Endodermal cell (in vitro differentiated cells): ENCODE measurements around the gene NELFCD. TPM values are rescaled to one million over a fixed set of nuclear protein-coding genes. Genes with fewer than 3 reads are reported as not detected.

Experiments
- DNase-seq: peaks from one replicate; pipeline ENCODE4 v3.0.0-alpha.2; 2017
- H3K27ac ChIP-seq: 2 replicates; pipeline ENCODE4 v1.5.1; 2013; ENCODE audit warnings: mild to moderate bottlenecking, low read depth, low read length, moderate library complexity
- H3K27me3 ChIP-seq: 2 replicates; pipeline ENCODE4 v1.6.1; 2013; ENCODE audit warnings: mild to moderate bottlenecking, low read length, moderate library complexity; ENCODE audit not compliant: insufficient read depth, control insufficient read depth, poor library complexity, severe bottlenecking
- H3K36me3 ChIP-seq: 2 replicates; pipeline ENCODE4 v1.7.0; 2013; ENCODE audit warnings: mild to moderate bottlenecking, low read length, moderate library complexity; ENCODE audit not compliant: control insufficient read depth, insufficient read depth
- H3K4me1 ChIP-seq: one replicate; pipeline ENCODE4 v1.7.0; 2013; ENCODE audit warnings: low read length; ENCODE audit not compliant: control insufficient read depth, insufficient read depth
- H3K4me3 ChIP-seq: 2 replicates; pipeline ENCODE4 v1.5.1; 2013; ENCODE audit warnings: mild to moderate bottlenecking, low read length, moderate library complexity
- H3K9ac ChIP-seq: 2 replicates; pipeline ENCODE4 v1.6.1; 2013; ENCODE audit warnings: mild to moderate bottlenecking, low read length, moderate library complexity; ENCODE audit not compliant: poor library complexity, severe bottlenecking; ENCODE audit errors: extremely low read depth
- H3K9me3 ChIP-seq: 2 replicates; pipeline ENCODE4 v1.6.1; 2013; ENCODE audit warnings: mild to moderate bottlenecking, low read length, moderate library complexity; ENCODE audit not compliant: control insufficient read depth
- H3K27ac Mint-ChIP-seq: 2 replicates; pipeline ENCODE4 v1.8.0; 2020; ENCODE audit warnings: mixed read lengths
- H3K27me3 Mint-ChIP-seq: 2 replicates; pipeline ENCODE4 v1.8.0; 2021; ENCODE audit warnings: mild to moderate bottlenecking, mixed read lengths; ENCODE audit not compliant: insufficient read depth
- H3K36me3 Mint-ChIP-seq: 2 replicates; pipeline ENCODE4 v1.8.0; 2020; ENCODE audit warnings: low read depth, mixed read lengths
- H3K4me1 Mint-ChIP-seq: 2 replicates; pipeline ENCODE4 v1.8.0; 2020; ENCODE audit warnings: mixed read lengths
- H3K4me3 Mint-ChIP-seq: 2 replicates; pipeline ENCODE4 v1.8.0; 2020; ENCODE audit warnings: mild to moderate bottlenecking, moderate library complexity, mixed read lengths
- H3K9me3 Mint-ChIP-seq: 2 replicates; pipeline ENCODE4 v1.8.0; 2020; ENCODE audit warnings: mild to moderate bottlenecking, mixed read lengths
- CTCF ChIP-seq: fragments of 200-600 bp; sonication (generic); conservative IDR thresholded peaks from 2 replicates; pipeline ENCODE4 v1.5.0; 2021; ENCODE audit warnings: antibody characterized with exemption, mild to moderate bottlenecking
- WGBS, 2 experiments: methylation state at CpG; one replicate each; pipeline versions ENCODE4 v1.1.5 to v1.1.7; 2013; ENCODE audit warnings: missing lambda C conversion rate in 2 of 2, mixed read lengths in 1 of 2; ENCODE audit not compliant: insufficient coverage in 1 of 2, insufficient read length in 1 of 2; 5-methylcytosine and 5-hydroxymethylcytosine counted together
- total RNA-seq, 2 donors: library from RNA; stranded (reverse); fragmentation: NEBNext Ultra II Directional in 1 of 2; extraction: Animal tissue kit (Norgen Biotek cat#: 25700) in 1 of 2; gene quantifications; 2 replicates in 1 of 2; 3 replicates in 1 of 2; pipeline ENCODE4 v1.2.1, GENCODE V29; 2021

NELFCD gene
- total RNA-seq, 2 donors from 2014 or later = 66.6 to 72.5 TPM

- Mint-ChIP-seq H3K27me3 (peaks cover 11% of the 10 kb centered on the region), H3K9me3 (no peaks in the 10 kb centered on the region), H3K4me3 (no peak overlapping the region), H3K36me3 (peaks cover 36% of the 10 kb centered on the region), H3K27ac (peak overlapping the region; percentile 26), H3K4me1 (peaks cover 2% of the 10 kb centered on the region)
- Histone ChIP-seq H3K27ac (no peak overlapping the region), H3K27me3 (peaks cover 13% of the 10 kb centered on the region), H3K4me1 (no peaks in the 10 kb centered on the region), H3K9ac (no peak overlapping the region), H3K36me3 (no peaks in the 10 kb centered on the region), H3K4me3 (no peak overlapping the region), H3K9me3 (no peaks in the 10 kb centered on the region)
- WGBS, 2 experiments = 93 to 94% methylated on average over 16 of the region's 16 CpGs
- no peak for DNase-seq
- no peak for TF ChIP-seq CTCF
Measured at GRCh38 chr20:59003836-59004492, 22.9 kb downstream of the NELFCD start.

GRCh38 chr20:59004493-59004762 lies 23.4 kb downstream of the NELFCD start:
- TF ChIP-seq CTCF = no peak
- Histone ChIP-seq H3K27me3 (peaks cover 16% of the 10 kb centered on the region), H3K4me3 (no peak overlapping the region), H3K9me3 (no peaks in the 10 kb centered on the region), H3K27ac (no peak overlapping the region), H3K36me3 (no peaks in the 10 kb centered on the region), H3K9ac (no peak overlapping the region), H3K4me1 (no peaks in the 10 kb centered on the region)
- no peak for DNase-seq
- no peak overlapping the region for H3K4me3 Mint-ChIP-seq
- H3K36me3 Mint-ChIP-seq = peaks cover 32% of the 10 kb centered on the region
- peak overlapping the region; percentile 26 for H3K27ac Mint-ChIP-seq
- WGBS, 2 experiments = 91 to 100% methylated on average over 1 to 4 of the region's 4 CpGs
- H3K9me3 Mint-ChIP-seq = no peaks in the 10 kb centered on the region
- H3K4me1 Mint-ChIP-seq = peaks cover 2% of the 10 kb centered on the region
- H3K27me3 Mint-ChIP-seq = peaks cover 12% of the 10 kb centered on the region

GRCh38 chr20:59004763-59005522 lies 23.9 kb downstream of the NELFCD start:
- Mint-ChIP-seq H3K27me3 (peaks cover 17% of the 10 kb centered on the region), H3K27ac (no peak overlapping the region), H3K36me3 (peaks cover 29% of the 10 kb centered on the region), H3K4me3 (no peak overlapping the region), H3K9me3 (no peaks in the 10 kb centered on the region), H3K4me1 (peaks cover 2% of the 10 kb centered on the region)
- DNase-seq = peak; percentile 29
- H3K9ac ChIP-seq = no peak overlapping the region
- no peaks in the 10 kb centered on the region for H3K4me1 ChIP-seq
- WGBS, 2 experiments = 94 to 95% methylated on average over 7 to 17 of the region's 17 CpGs
- H3K27ac ChIP-seq = no peak overlapping the region
- no peaks in the 10 kb centered on the region for H3K36me3 ChIP-seq
- no peak for TF ChIP-seq CTCF
- H3K27me3 ChIP-seq = peaks cover 16% of the 10 kb centered on the region
- no peaks in the 10 kb centered on the region for H3K9me3 ChIP-seq
- no peak overlapping the region for H3K4me3 ChIP-seq
